Natural killer cell (primary cell): ENCODE data around the gene RAB3C. TPM values are rescaled to one million over a fixed set of nuclear protein-coding genes. Genes with fewer than 3 reads are reported as not detected.
"Not testable (repeated sequence)": the region's sequence is repeated elsewhere in the genome, so short reads cannot be mapped to it uniquely, and the experiment has no call there.

Source experiments
- ATAC-seq, 3 donors: fragments of 150-1000 bp in 2 of 3; fragments of 200-7000 bp in 1 of 3; cut with Tn5 transposase; 1 replicate in 1 of 3; 2 replicates in 2 of 3; pipeline ENCODE4 v1.10.0; 2021; ENCODE audit warnings: mild to moderate bottlenecking in 2 of 3, moderate library complexity in 2 of 3
- DNase-seq, 2 donors: peaks; one replicate each; pipeline versions ENCODE4 v3.0.0 to v3.0.0-alpha.2; 2013 to 2021; ENCODE audit warnings: mixed read lengths in 1 of 2
- H3K27ac ChIP-seq: one replicate; pipeline ENCODE4 v1.5.1; 2013; ENCODE audit warnings: mild to moderate bottlenecking, low read length
- H3K27me3 ChIP-seq: one replicate; pipeline ENCODE4 v1.6.1; 2013; ENCODE audit warnings: low read length; ENCODE audit not compliant: control insufficient read depth, insufficient read depth
- H3K36me3 ChIP-seq: one replicate; pipeline ENCODE4 v1.6.1; 2013; ENCODE audit warnings: low read length; ENCODE audit not compliant: control insufficient read depth, insufficient read depth
- H3K4me1 ChIP-seq: one replicate; pipeline ENCODE4 v1.6.1; 2013; ENCODE audit warnings: low read length; ENCODE audit not compliant: control insufficient read depth, insufficient read depth
- H3K4me3 ChIP-seq: one replicate; pipeline ENCODE4 v1.5.1; 2013; ENCODE audit warnings: low read length
- H3K9me3 ChIP-seq: one replicate; pipeline ENCODE4 v1.6.1; 2013; ENCODE audit warnings: low read length; ENCODE audit not compliant: control insufficient read depth, insufficient read depth
- H3K27ac Mint-ChIP-seq, 2 donors: one replicate each; pipeline ENCODE4 v1.8.0; 2022; ENCODE audit warnings: mild to moderate bottlenecking in 2 of 2, mixed read lengths in 2 of 2, moderate library complexity in 1 of 2
- H3K27me3 Mint-ChIP-seq, 2 donors: one replicate each; pipeline ENCODE4 v1.8.0; 2022; ENCODE audit warnings: low read depth in 2 of 2, mixed read lengths in 2 of 2
- H3K36me3 Mint-ChIP-seq: one replicate; pipeline ENCODE4 v1.8.0; 2022; ENCODE audit warnings: mixed read lengths
- H3K4me1 Mint-ChIP-seq, 2 donors: one replicate each; pipeline ENCODE4 v1.8.0; 2022; ENCODE audit warnings: mixed read lengths in 2 of 2
- H3K4me3 Mint-ChIP-seq: one replicate; pipeline ENCODE4 v1.8.0; 2022; ENCODE audit warnings: mild to moderate bottlenecking, moderate library complexity, mixed read lengths
- H3K9me3 Mint-ChIP-seq, 2 donors: one replicate each; pipeline ENCODE4 v1.8.0; 2022; ENCODE audit warnings: mixed read lengths in 2 of 2
- CTCF ChIP-seq: fragments of 200-600 bp; IDR thresholded peaks from one replicate; pipeline ENCODE4 v1.8.0; 2022; ENCODE audit warnings: antibody characterized with exemption
- WGBS: methylation state at CpG from one replicate; pipeline ENCODE4 v1.1.7; 2013; ENCODE audit warnings: missing lambda C conversion rate; ENCODE audit not compliant: insufficient coverage; 5-methylcytosine and 5-hydroxymethylcytosine counted together
- intact Hi-C: fragments of 100-400 bp; cut with micrococcal nuclease; formaldehyde crosslinking; loops from one replicate; pipeline ENCODE4 v1.14.2; 2022
- total RNA-seq, 4 donors: library from RNA; stranded (reverse); fragments of 120-200 nt in 1 of 4; gene quantifications; one replicate each; pipeline versions ENCODE4 v1.2.3 to v1.2.4, GENCODE V29; 2013 to 2022

The RAB3C gene
- total RNA-seq, 3 donors from 2014 or later (not counting 1 experiment from before 2014, with no cell fraction given) = 0.05 TPM; not detected in 2

- intact Hi-C loops = no loop called here
- no peak overlapping the region for H3K27ac Mint-ChIP-seq
Observed at GRCh38 chr5:58699762-58700118, 116.9 kb downstream of the RAB3C start.

GRCh38 chr5:58703925-58704555 is 121.2 kb downstream of the RAB3C start:
- no peak for DNase-seq
- Mint-ChIP-seq H3K4me1 (no peaks in the 10 kb centered on the region), H3K27ac (no peak overlapping the region), H3K27me3 (peaks cover 0 to 3% of the 10 kb centered on the region in 2 donors), H3K9me3 (peaks cover 3 to 4% of the 10 kb centered on the region in 2 donors), H3K4me3 (no peak overlapping the region), H3K36me3 (no peaks in the 10 kb centered on the region)
- Histone ChIP-seq H3K4me3 (no peak overlapping the region), H3K36me3 (no peaks in the 10 kb centered on the region), H3K4me1 (no peaks in the 10 kb centered on the region), H3K9me3 (no peaks in the 10 kb centered on the region), H3K27ac (no peak overlapping the region), H3K27me3 (no peaks in the 10 kb centered on the region)
- 50% methylated on average over 1 of the region's 3 CpGs for WGBS
- intact Hi-C loops = no loop called here
- TF ChIP-seq CTCF = no peak
- ATAC-seq = no peak

More at GRCh38 chr5:58699762-58700118, 116.9 kb downstream of the RAB3C start:
- TF ChIP-seq CTCF = no peak
- DNase-seq = no peak
- Mint-ChIP-seq H3K36me3 (no peaks in the 10 kb centered on the region), H3K4me3 (no peak overlapping the region), H3K27me3 (peaks cover 0 to 3% of the 10 kb centered on the region in 2 donors), H3K9me3 (peaks cover 12 to 17% of the 10 kb centered on the region in 2 donors), H3K4me1 (no peaks in the 10 kb centered on the region)
- WGBS = 91% methylated on average over 6 of the region's 6 CpGs
- no peak for ATAC-seq
- Histone ChIP-seq H3K4me1 (no peaks in the 10 kb centered on the region), H3K4me3 (no peak overlapping the region), H3K27ac (no peak overlapping the region), H3K36me3 (no peaks in the 10 kb centered on the region), H3K9me3 (no peaks in the 10 kb centered on the region), H3K27me3 (no peaks in the 10 kb centered on the region)

- Mint-ChIP-seq H3K27me3 (peaks cover 0 to 3% of the 10 kb centered on the region in 2 donors), H3K4me3 (no peak overlapping the region), H3K4me1 (no peaks in the 10 kb centered on the region), H3K27ac (no peak overlapping the region), H3K36me3 (no peaks in the 10 kb centered on the region), H3K9me3 (peaks cover 3 to 4% of the 10 kb centered on the region in 2 donors)
- Histone ChIP-seq H3K4me3 (no peak overlapping the region), H3K4me1 (no peaks in the 10 kb centered on the region), H3K36me3 (no peaks in the 10 kb centered on the region), H3K27me3 (no peaks in the 10 kb centered on the region), H3K27ac (no peak overlapping the region), H3K9me3 (no peaks in the 10 kb centered on the region)
- ATAC-seq (no peak), DNase-seq (no peak)
- 87% methylated on average over 3 of the region's 3 CpGs for WGBS
- TF ChIP-seq CTCF = no peak
- intact Hi-C loops = no loop called here
Observed at GRCh38 chr5:58706736-58707135, 123.9 kb downstream of the RAB3C start.

GRCh38 chr5:58708456-58708855 is 125.6 kb downstream of the RAB3C start:
- H3K27me3 ChIP-seq = no peaks in the 10 kb centered on the region
- Mint-ChIP-seq H3K27ac (no peak overlapping the region), H3K9me3 (no peaks in the 10 kb centered on the region), H3K27me3 (no peaks in the 10 kb centered on the region), H3K36me3 (no peaks in the 10 kb centered on the region), H3K4me1 (no peaks in the 10 kb centered on the region), H3K4me3 (no peak overlapping the region)
- H3K4me1 ChIP-seq = no peaks in the 10 kb centered on the region
- H3K4me3 ChIP-seq = no peak overlapping the region
- DNase-seq (no peak), ATAC-seq (no peak)
- H3K9me3 ChIP-seq = no peaks in the 10 kb centered on the region
- no peak for TF ChIP-seq CTCF
- no peaks in the 10 kb centered on the region for H3K36me3 ChIP-seq
- WGBS = 72% methylated on average over 1 of the region's 1 CpG
- H3K27ac ChIP-seq = no peak overlapping the region
- intact Hi-C loops = no loop called here

- H3K4me1 ChIP-seq, DNase-seq, H3K9me3 ChIP-seq, H3K9me3 Mint-ChIP-seq, H3K27ac ChIP-seq, H3K4me1 Mint-ChIP-seq, H3K27me3 ChIP-seq, H3K27ac Mint-ChIP-seq, H3K36me3 Mint-ChIP-seq, H3K4me3 ChIP-seq, H3K4me3 Mint-ChIP-seq, H3K36me3 ChIP-seq, intact Hi-C loops, H3K27me3 Mint-ChIP-seq, ATAC-seq: not testable (repeated sequence)
- 93% methylated on average over 7 of the region's 8 CpGs for WGBS
Observed at GRCh38 chr5:58710425-58710824, 127.5 kb downstream of the RAB3C start.
